Non-pigmented ciliary epithelial cell (primary cell): ENCODE measurements around the gene YES1.
"Not testable (repeated sequence)": the region's sequence is repeated elsewhere in the genome, so short reads cannot be mapped to it uniquely, and the experiment has no call there.

Source experiments
- DNase-seq: peaks from one replicate; pipeline ENCODE4 v3.0.0-alpha.2; 2010; ENCODE audit warnings: low read depth

YES1 gene

GRCh38 chr18:683531-683930 lies 128.5 kb downstream of the YES1 start:
- no peak for DNase-seq

GRCh38 chr18:682833-683232 lies 129.2 kb downstream of the YES1 start:
- no peak for DNase-seq

- not testable (repeated sequence) for DNase-seq
Observed at GRCh38 chr18:682416-682815, 129.6 kb downstream of the YES1 start.

- no peak for DNase-seq
Observed at GRCh38 chr18:681985-682384, 130.1 kb downstream of the YES1 start.

GRCh38 chr18:680392-680791 lies 131.7 kb downstream of the YES1 start:
- DNase-seq: no peak

- DNase-seq: no peak
Observed at GRCh38 chr18:679516-679915, 132.5 kb downstream of the YES1 start.

- DNase-seq: no peak
Observed at GRCh38 chr18:678482-679182, 133.4 kb downstream of the YES1 start.

- DNase-seq: no peak
Observed at GRCh38 chr18:677951-678381, 134.1 kb downstream of the YES1 start.

- DNase-seq: no peak
Observed at GRCh38 chr18:677145-677544, 134.9 kb downstream of the YES1 start.

GRCh38 chr18:676736-677135 lies 135.3 kb downstream of the YES1 start:
- DNase-seq: no peak

- no peak for DNase-seq
Observed at GRCh38 chr18:676069-676468, 136.0 kb downstream of the YES1 start.

GRCh38 chr18:675307-675706 lies 136.7 kb downstream of the YES1 start:
- no peak for DNase-seq

GRCh38 chr18:673769-674168 lies 138.3 kb downstream of the YES1 start:
- DNase-seq: no peak

- no peak for DNase-seq
Observed at GRCh38 chr18:673317-673716, 138.7 kb downstream of the YES1 start.
